Small intestine (tissue), 7 donors: ENCODE measurements around the gene KLHL12. TPM values are rescaled to one million over a fixed set of nuclear protein-coding genes. Genes with fewer than 3 reads are reported as not detected.
A peak's percentile ranks its signal among the peaks of the same experiment; 100 is the strongest.

Experiments used
- DNase-seq, 2 donors: peaks; one replicate each; pipeline versions ENCODE4 v3.0.0 to v3.0.0-alpha.2; 2013
- FAIRE-seq: peaks from 2 replicates; lab custom pipeline; 2012; peaks lifted over from hg19 to GRCh38; lab: Jason Lieb, UNC
- H3K27ac ChIP-seq, 3 donors: one replicate each; pipeline ENCODE4 v1.5.1; 2013; ENCODE audit warnings: low read length in 2 of 3, mild to moderate bottlenecking in 2 of 3, control low read depth in 1 of 3, inconsistent platforms in 1 of 3, low read depth in 1 of 3, moderate library complexity in 1 of 3
- H3K27me3 ChIP-seq, 3 donors: one replicate each; pipeline ENCODE4 v1.6.1; 2013; ENCODE audit warnings: low read length in 3 of 3, inconsistent platforms in 1 of 3; ENCODE audit not compliant: control insufficient read depth in 3 of 3, insufficient read depth in 3 of 3
- H3K36me3 ChIP-seq, 3 donors: one replicate each; pipeline ENCODE4 v1.6.1; 2013; ENCODE audit warnings: low read length in 3 of 3, inconsistent platforms in 1 of 3, low read depth in 1 of 3, mild to moderate bottlenecking in 1 of 3, moderate library complexity in 1 of 3; ENCODE audit not compliant: control insufficient read depth in 3 of 3, insufficient read depth in 2 of 3
- H3K4me1 ChIP-seq, 3 donors: one replicate each; pipeline ENCODE4 v1.6.1; 2013; ENCODE audit warnings: low read length in 2 of 3, inconsistent platforms in 1 of 3, low read depth in 1 of 3, mild to moderate bottlenecking in 1 of 3, moderate library complexity in 1 of 3; ENCODE audit not compliant: control insufficient read depth in 3 of 3, insufficient read depth in 2 of 3
- H3K4me3 ChIP-seq, 3 donors: one replicate each; pipeline ENCODE4 v1.5.1; 2013; ENCODE audit warnings: low read length in 3 of 3, control low read depth in 1 of 3, inconsistent platforms in 1 of 3, low read depth in 1 of 3, mild to moderate bottlenecking in 1 of 3, moderate library complexity in 1 of 3
- H3K9me3 ChIP-seq, 2 donors: one replicate each; pipeline ENCODE4 v1.6.1; 2013; ENCODE audit warnings: low read depth in 1 of 2, low read length in 1 of 2; ENCODE audit not compliant: control insufficient read depth in 2 of 2, insufficient read depth in 1 of 2
- WGBS, 3 donors: extraction: QIAGEN DNeasy Blood & Tissue Kit; methylation state at CpG; one replicate each; pipeline ENCODE4 v1.1.7; 2013; 5-methylcytosine and 5-hydroxymethylcytosine counted together
- polyA plus RNA-seq, 4 donors: library from polyadenylated mRNA; stranded (reverse) in 3 of 4; unstranded in 1 of 4; fragments of 200-250 nt in 3 of 4; fragments of 120-200 nt in 1 of 4; gene quantifications; one replicate each; pipeline versions ENCODE4 v1.2.1 to v1.2.3, GENCODE V29; 2013
- donor health status: healthy with polysubstance abuse.
- donor health status: control.
- donor health status: control.
- donor health status: Bipolar disorder and iron deficiency.
- donor health status: healthy.

The KLHL12 gene
- polyA plus RNA-seq, 4 donors, result 12.7 to 28.2 (median 17.2) TPM

- Histone ChIP-seq H3K27ac (no peak overlapping the region), H3K36me3 (peaks cover 0 to 21% (median 17%) of the 10 kb centered on the region in 3 donors), H3K27me3 (no peaks in the 10 kb centered on the region), H3K4me1 (peaks cover 0 to 5% (median 4%) of the 10 kb centered on the region in 3 donors), H3K4me3 (no peak overlapping the region), H3K9me3 (no peaks in the 10 kb centered on the region)
- 68 to 80% (median 77%) methylated on average over 4 of the region's 4 CpGs for WGBS, 3 donors
- FAIRE-seq (no peak), DNase-seq (no peak)
These were observed 36.6 kb downstream of the KLHL12 start for GRCh38 chr1:202890392-202890791.

GRCh38 chr1:202888531-202889360 is 38.3 kb downstream of the KLHL12 start, which contains the start of gene RABIF:
Gene RABIF, minus strand, starts transcription at chr1:202889149. Its CDS starts 51 bp downstream, at chr1:202889098.
- H3K36me3 ChIP-seq, result peaks cover 0 to 17% (median 13%) of the 10 kb centered on the region in 3 donors
- peak; percentile 97 for DNase-seq
- peaks cover 0 to 5% (median 4%) of the 10 kb centered on the region in 3 donors for H3K4me1 ChIP-seq
- H3K4me3 ChIP-seq, result peak within 1 kb of the TSS; percentile 70 to 96 (median 76)
- WGBS, 3 donors, result 0% methylated on average over 65 to 84 of the region's 84 CpGs
- peak within 1 kb of the TSS; percentile 90 to 99 (median 96) for H3K27ac ChIP-seq
- H3K27me3 ChIP-seq, result no peaks in the 10 kb centered on the region
- no peaks in the 10 kb centered on the region for H3K9me3 ChIP-seq
- no peak for FAIRE-seq

GRCh38 chr1:202888221-202888530 is 38.9 kb downstream of the KLHL12 start:
- no peaks in the 10 kb centered on the region for H3K27me3 ChIP-seq
- H3K36me3 ChIP-seq, result peaks cover 0 to 17% (median 13%) of the 10 kb centered on the region in 3 donors
- 0 to 2% (median 2%) methylated on average over 10 of the region's 10 CpGs for WGBS, 3 donors
- H3K4me3 ChIP-seq, result peak overlapping the region; percentile 70 to 96 (median 76)
- H3K4me1 ChIP-seq, result peaks cover 0 to 5% (median 4%) of the 10 kb centered on the region in 3 donors
- H3K9me3 ChIP-seq, result no peaks in the 10 kb centered on the region
- FAIRE-seq (no peak), DNase-seq (no peak)
- H3K27ac ChIP-seq, result peak overlapping the region; percentile 90 to 99 (median 96)

- H3K27ac ChIP-seq, result no peak overlapping the region
- peaks cover 10 to 17% (median 15%) of the 10 kb centered on the region in 3 donors for H3K36me3 ChIP-seq
- H3K4me3 ChIP-seq, result no peak overlapping the region
- DNase-seq, result no peak
- no peaks in the 10 kb centered on the region for H3K4me1 ChIP-seq
- FAIRE-seq, result no peak
- WGBS, 3 donors, result 89 to 94% (median 93%) methylated on average over 10 of the region's 10 CpGs
- H3K27me3 ChIP-seq, result no peaks in the 10 kb centered on the region
- no peaks in the 10 kb centered on the region for H3K9me3 ChIP-seq
These were observed 46.0 kb downstream of the KLHL12 start for GRCh38 chr1:202880961-202881460.

DNA sequence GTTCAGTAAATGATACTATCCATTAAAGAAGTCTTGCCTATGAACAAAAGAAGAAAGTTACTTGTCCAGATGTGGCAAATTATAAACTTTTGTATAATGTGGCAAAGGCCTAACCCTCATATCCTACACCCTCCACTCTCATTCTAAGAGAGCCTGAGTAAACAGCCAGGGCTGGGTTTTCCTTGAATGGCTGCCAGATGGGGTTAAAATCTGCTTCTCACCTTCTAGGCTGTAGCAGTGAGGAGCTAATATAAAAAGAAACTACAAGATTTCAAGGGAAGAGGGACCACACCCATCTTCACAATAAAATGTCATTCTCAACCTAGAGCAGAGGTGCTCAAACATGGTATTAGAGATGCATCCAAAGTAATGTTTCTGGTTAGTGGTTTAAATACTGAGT is 47.0 kb downstream of the KLHL12 start:
- no peaks in the 10 kb centered on the region for H3K9me3 ChIP-seq
- no peak for FAIRE-seq
- H3K4me1 ChIP-seq, result no peaks in the 10 kb centered on the region
- no peak overlapping the region for H3K4me3 ChIP-seq
- H3K27ac ChIP-seq, result no peak overlapping the region
- no peaks in the 10 kb centered on the region for H3K27me3 ChIP-seq
- H3K36me3 ChIP-seq, result peaks cover 10 to 17% (median 15%) of the 10 kb centered on the region in 3 donors
- no peak for DNase-seq

GRCh38 chr1:202879128-202879527 is 47.9 kb downstream of the KLHL12 start:
- no peak overlapping the region for H3K27ac ChIP-seq
- H3K27me3 ChIP-seq, result no peaks in the 10 kb centered on the region
- no peaks in the 10 kb centered on the region for H3K9me3 ChIP-seq
- H3K4me3 ChIP-seq, result no peak overlapping the region
- FAIRE-seq (no peak), DNase-seq (no peak)
- no peaks in the 10 kb centered on the region for H3K4me1 ChIP-seq
- WGBS, 3 donors, result 97 to 100% (median 100%) methylated on average over 1 of the region's 1 CpG
- H3K36me3 ChIP-seq, result peaks cover 10 to 14% (median 13%) of the 10 kb centered on the region in 3 donors

GRCh38 chr1:202873026-202873425 is 54.0 kb downstream of the KLHL12 start:
- WGBS, 3 donors, result 86 to 94% (median 91%) methylated on average over 4 of the region's 4 CpGs
- FAIRE-seq, result no peak
- no peak overlapping the region for H3K4me3 ChIP-seq

GRCh38 chr1:202871367-202871766 is 55.7 kb downstream of the KLHL12 start:
- no peaks in the 10 kb centered on the region for H3K4me1 ChIP-seq
- no peak for DNase-seq
- H3K4me3 ChIP-seq, result no peak overlapping the region
- peaks cover 0 to 12% (median 0%) of the 10 kb centered on the region in 3 donors for H3K36me3 ChIP-seq
- 76 to 85% (median 84%) methylated on average over 4 of the region's 4 CpGs for WGBS, 3 donors
- no peaks in the 10 kb centered on the region for H3K27me3 ChIP-seq
- no peak overlapping the region for H3K27ac ChIP-seq
- FAIRE-seq, result no peak
- H3K9me3 ChIP-seq, result no peaks in the 10 kb centered on the region

More at GRCh38 chr1:202873026-202873425, 54.0 kb downstream of the KLHL12 start:
- Histone ChIP-seq H3K36me3 (peaks cover 0 to 15% (median 0%) of the 10 kb centered on the region in 3 donors), H3K27me3 (no peaks in the 10 kb centered on the region), H3K9me3 (no peaks in the 10 kb centered on the region), H3K27ac (no peak overlapping the region), H3K4me1 (no peaks in the 10 kb centered on the region)
- DNase-seq, result no peak
